Endothelial cell of umbilical vein (primary cell): ENCODE data around the gene CSNK2B. TPM values are rescaled to one million over a fixed set of nuclear protein-coding genes. Genes with fewer than 3 reads are reported as not detected.

ENCODE experiments used
- BruUV-seq: library from RNA; stranded (reverse); fragments of 400-500 nt; replicated peaks from 2 replicates; lab custom pipeline; 2021; lab: Mats Ljungman, UMichigan
- CTCF ChIA-PET: fragments of 300-600, 350-600 bp; sonication (Branson Sonifier 250); formaldehyde crosslinking; loops from one replicate; lab custom pipeline; 2021; ENCODE audit warnings: antibody characterized with exemption, inconsistent platforms; lab: Charles Lee
- POLR2A ChIA-PET: fragments of 300-600, 350-600 bp; sonication (Branson Sonifier 250); formaldehyde crosslinking; loops from one replicate; lab custom pipeline; 2021; ENCODE audit warnings: antibody characterized with exemption, inconsistent platforms; lab: Charles Lee
- DNase-seq: peaks from one replicate; pipeline ENCODE4 v3.0.0-alpha.2; 2011; ENCODE audit warnings: low read depth, low spot score
- FAIRE-seq: peaks from 2 replicates; lab custom pipeline; 2011; peaks lifted over from hg19 to GRCh38; lab: Jason Lieb, UNC
- H2AFZ ChIP-seq: 2 replicates; pipeline ENCODE4 v1.6.0; 2012; ENCODE audit warnings: low read depth, low read length, control low read depth, inconsistent platforms
- H3K27ac ChIP-seq: 2 replicates; pipeline ENCODE4 v1.5.1; 2011; ENCODE audit warnings: low read depth, mild to moderate bottlenecking, control low read depth, low read length, moderate library complexity; ENCODE audit not compliant: insufficient read depth
- H3K27me3 ChIP-seq, 2 experiments: 2 replicates each; pipeline versions ENCODE4 v1.6.0 to v1.6.1; 2011; ENCODE audit warnings: low read length in 2 of 2, mixed read lengths in 1 of 2; ENCODE audit not compliant: control insufficient read depth in 2 of 2, insufficient read depth in 2 of 2
- H3K36me3 ChIP-seq, 2 experiments: 2 replicates in 1 of 2; 3 replicates in 1 of 2; pipeline ENCODE4 v1.5.1; 2011; ENCODE audit warnings: low read length in 2 of 2, mild to moderate bottlenecking in 1 of 2, moderate library complexity in 1 of 2; ENCODE audit not compliant: control insufficient read depth in 2 of 2, insufficient read depth in 2 of 2; ENCODE audit errors: extremely low read depth in 1 of 2
- H3K4me1 ChIP-seq: 3 replicates; pipeline ENCODE4 v1.5.1; 2011; ENCODE audit warnings: mild to moderate bottlenecking, low read length; ENCODE audit not compliant: control insufficient read depth, insufficient read depth; ENCODE audit errors: extremely low read depth
- H3K4me2 ChIP-seq: 2 replicates; pipeline ENCODE4 v1.6.1; 2011; ENCODE audit warnings: low read length, control low read depth, mixed read lengths; ENCODE audit not compliant: insufficient read depth
- H3K4me3 ChIP-seq, 3 experiments: fragments of 200-600 bp in 1 of 3; sonication (generic), shearing (Covaris generic) in 1 of 3; replicated peaks in 1 of 3; 2 replicates each; pipeline ENCODE4 v1.5.1; 2011 to 2016; ENCODE audit warnings: control low read depth in 3 of 3, low read length in 3 of 3, mild to moderate bottlenecking in 2 of 3, inconsistent platforms in 1 of 3, low read depth in 1 of 3, moderate library complexity in 1 of 3; ENCODE audit not compliant: insufficient read depth in 1 of 3
- H3K79me2 ChIP-seq: 2 replicates; pipeline ENCODE4 v1.6.0; 2012; ENCODE audit warnings: low read length, inconsistent platforms; ENCODE audit not compliant: control insufficient read depth, insufficient read depth
- H3K9ac ChIP-seq: replicated peaks from 2 replicates; pipeline ENCODE3; 2011; ENCODE audit warnings: low read length, control low read depth; ENCODE audit not compliant: insufficient read depth; ENCODE audit errors: extremely low read depth
- H3K9me1 ChIP-seq: replicated peaks from 3 replicates; pipeline ENCODE4 v1.6.0; 2011; ENCODE audit warnings: mild to moderate bottlenecking, low read length; ENCODE audit not compliant: control insufficient read depth, insufficient read depth; ENCODE audit errors: extremely low read depth
- H3K9me3 ChIP-seq: replicated peaks from 2 replicates; pipeline ENCODE4 v1.5.1; 2012; ENCODE audit warnings: low read length, inconsistent platforms; ENCODE audit not compliant: control insufficient read depth, insufficient read depth
- H4K20me1 ChIP-seq: replicated peaks from 2 replicates; pipeline ENCODE3; 2011; ENCODE audit warnings: mild to moderate bottlenecking, low read length; ENCODE audit not compliant: control insufficient read depth, insufficient read depth; ENCODE audit errors: extremely low read depth
- CTCF ChIP-seq, 2 donors: IDR thresholded peaks; 1 replicate in 1 of 2; 2 replicates in 1 of 2; pipeline ENCODE4 v1.5.1; 2011; ENCODE audit warnings: low read length in 2 of 2, mild to moderate bottlenecking in 2 of 2, moderate library complexity in 2 of 2, control low read depth in 1 of 2, inconsistent platforms in 1 of 2, low read depth in 1 of 2; ENCODE audit not compliant: insufficient read depth in 1 of 2; ENCODE audit errors: extremely low read depth in 1 of 2
- FOS ChIP-seq: IDR thresholded peaks from 2 replicates; pipeline ENCODE4 v1.6.1; 2011; ENCODE audit warnings: mild to moderate bottlenecking, low read length, moderate library complexity, borderline replicate concordance; ENCODE audit not compliant: insufficient read depth
- GATA2 ChIP-seq: IDR thresholded peaks from 2 replicates; pipeline ENCODE4 v1.7.0; 2011; ENCODE audit warnings: low read depth, mild to moderate bottlenecking, moderate library complexity, mixed read lengths, low read length; ENCODE audit not compliant: insufficient read length, insufficient read depth
- JUN ChIP-seq: IDR thresholded peaks from 2 replicates; pipeline ENCODE4 v1.6.1; 2011; ENCODE audit warnings: borderline replicate concordance, low read depth; ENCODE audit not compliant: insufficient read length, insufficient read depth
- MYC ChIP-seq: IDR thresholded peaks from one replicate; pipeline ENCODE4 v1.6.1; 2011; ENCODE audit warnings: mild to moderate bottlenecking, low read depth, low read length
- POLR2A ChIP-seq: IDR thresholded peaks from 2 replicates; pipeline ENCODE4 v1.6.1; 2012; ENCODE audit warnings: low read depth, mild to moderate bottlenecking, control low read depth, low read length
- dilution Hi-C: fragments of 300-500 bp; cut with MboI; formaldehyde crosslinking; loops from one replicate; pipeline ENCODE4 v1.15.0; 2019; ENCODE audit warnings: low sequenced_read_pairs; ENCODE audit not compliant: extremely low pct_ligation_motif_present
- intact Hi-C: fragments of 100-400 bp; cut with micrococcal nuclease; formaldehyde crosslinking; loops from one replicate; pipeline ENCODE4 v1.10.0; 2022
- polyA plus RNA-seq, 4 experiments: library from polyadenylated mRNA; depleted of rRNA in 3 of 4; stranded (reverse) in 3 of 4; unstranded in 1 of 4; fragments of >200 nt; gene quantifications; 2 replicates each; pipeline versions ENCODE4 v1.2.1 to v1.2.3, GENCODE V29; 2011 to 2012; ENCODE audit warnings: missing spikeins in 1 of 4
- total RNA-seq: library from RNA; stranded (reverse); gene quantifications from 2 replicates; pipeline ENCODE4 v1.2.3, GENCODE V29; 2021

Gene CSNK2B
- total and polyA plus RNA-seq, 2 donors (not counting 3 experiments of a cell fraction or from before 2014, with no cell fraction given), result 159 to 206 TPM

GRCh38 chr6:31666337-31666965 is 571 bp downstream of the CSNK2B start:
- Histone ChIP-seq H3K36me3 (peaks cover 25 to 31% of the 10 kb centered on the region in 2 experiments), H3K27me3 (no peaks in the 10 kb centered on the region), H4K20me1 (no peaks in the 10 kb centered on the region), H3K4me2 (peak overlapping the region; percentile 81), H3K27ac (peak overlapping the region; percentile 45), H3K9me1 (no peaks in the 10 kb centered on the region), H3K9ac (peak overlapping the region; percentile 68), H2AFZ (peak overlapping the region; percentile 60), H3K4me1 (peaks cover 24% of the 10 kb centered on the region), H3K4me3 (peak overlapping the region; percentile 70 to 94 (median 72)), H3K9me3 (no peaks in the 10 kb centered on the region), H3K79me2 (peaks cover 32% of the 10 kb centered on the region)
- POLR2A ChIA-PET, result no interaction called here
- FAIRE-seq (no peak), DNase-seq (no peak)
- intact Hi-C loops (loop anchor here (2.0 to 10.0 kb wide), 3 partner anchors 14 to 528 kb away; partner anchors contain the start of genes GPSM3, LY6G5C and PBX2), dilution Hi-C loops (no loop called here)
- CTCF ChIA-PET, result no interaction called here
- no TSS peak for BruUV-seq
- TF ChIP-seq JUN (no peak), CTCF (IDR thresholded peaks at IDR 0.05; ENCODE audit: extremely low read depth in 1 of 2, insufficient read depth in 1 of 2, low read depth in 1 of 2, low read length in 2 of 2) (no peak), MYC (no peak), FOS (no peak), POLR2A (no peak), GATA2 (no peak)
